GM23248 (cell line): ENCODE data around the gene TIMM50. TPM values are rescaled to one million over a fixed set of nuclear protein-coding genes. Genes with fewer than 3 reads are reported as not detected.
"Not testable (repeated sequence)": the region's sequence is repeated elsewhere in the genome, so short reads cannot be mapped to it uniquely, and the experiment has no call there.

Experiments used
- DNase-seq: peaks from one replicate; pipeline ENCODE4 v3.0.0-alpha.2; 2015
- H2AFZ ChIP-seq: fragments of 200-600 bp; sonication (generic); 2 replicates; pipeline ENCODE4 v1.6.1; 2016; ENCODE audit warnings: antibody characterized with exemption
- H3F3A ChIP-seq: fragments of 200-600 bp; sonication (generic); 2 replicates; pipeline ENCODE4 v1.6.1; 2016; ENCODE audit warnings: mild to moderate bottlenecking, antibody characterized with exemption, mixed run types; ENCODE audit not compliant: insufficient read depth
- H3K27ac ChIP-seq: fragments of 200-600 bp; sonication (generic); 2 replicates; pipeline ENCODE4 v1.5.1; 2016; ENCODE audit warnings: mild to moderate bottlenecking
- H3K27me3 ChIP-seq: fragments of 200-600 bp; sonication (generic); replicated peaks from 2 replicates; pipeline ENCODE4 v1.6.1; 2016; ENCODE audit warnings: mild to moderate bottlenecking; ENCODE audit not compliant: insufficient read depth
- H3K36me3 ChIP-seq: fragments of 200-600 bp; sonication (generic); 2 replicates; pipeline ENCODE4 v1.6.1; 2016; ENCODE audit warnings: low read depth, mild to moderate bottlenecking
- H3K4me1 ChIP-seq: fragments of 200-600 bp; sonication (generic); 2 replicates; pipeline ENCODE4 v1.6.1; 2016; ENCODE audit warnings: mild to moderate bottlenecking; ENCODE audit not compliant: insufficient read depth
- H3K4me2 ChIP-seq: fragments of 200-600 bp; sonication (generic); one replicate; pipeline ENCODE4 v1.6.1; 2016; ENCODE audit warnings: mild to moderate bottlenecking; ENCODE audit not compliant: unreplicated experiment
- H3K4me3 ChIP-seq: fragments of 200-600 bp; sonication (generic); 2 replicates; pipeline ENCODE4 v1.5.1; 2016; ENCODE audit warnings: mild to moderate bottlenecking
- H3K79me2 ChIP-seq: fragments of 200-600 bp; sonication (generic); 2 replicates; pipeline ENCODE4 v1.6.1; 2016; ENCODE audit warnings: mild to moderate bottlenecking; ENCODE audit not compliant: insufficient read depth
- H3K9ac ChIP-seq: fragments of 200-600 bp; sonication (generic); 2 replicates; pipeline ENCODE4 v1.6.1; 2016; ENCODE audit warnings: mild to moderate bottlenecking
- H3K9me2 ChIP-seq: fragments of 200-600 bp; sonication (generic); 2 replicates; pipeline ENCODE4 v1.6.1; 2016; ENCODE audit warnings: mixed run types, mild to moderate bottlenecking, moderate library complexity; ENCODE audit not compliant: insufficient read depth
- H3K9me3 ChIP-seq: fragments of 200-600 bp; sonication (generic); one replicate; pipeline ENCODE4 v1.6.1; 2017; ENCODE audit warnings: low read depth
- H4K20me1 ChIP-seq: fragments of 200-600 bp; sonication (generic); 2 replicates; pipeline ENCODE4 v1.6.0; 2016; ENCODE audit not compliant: insufficient read depth
- EZH2 ChIP-seq: fragments of 200-600 bp; sonication (generic); IDR thresholded peaks from 2 replicates; pipeline ENCODE4 v1.6.1; 2018; ENCODE audit warnings: antibody characterized with exemption, mild to moderate bottlenecking; ENCODE audit not compliant: insufficient read depth, poor library complexity, severe bottlenecking
- EZH2phosphoT487 ChIP-seq: fragments of 200-600 bp; sonication (generic); IDR thresholded peaks from 2 replicates; pipeline ENCODE4 v1.6.1; 2018; ENCODE audit warnings: antibody characterized with exemption, moderate library complexity, mild to moderate bottlenecking, low read depth; ENCODE audit not compliant: insufficient read depth
- WGBS, 2 experiments: methylation state at CpG; one replicate each; pipeline ENCODE4 v1.1.6; 2015 to 2017; ENCODE audit warnings: low lambda C conversion rate in 2 of 2, low coverage in 1 of 2; ENCODE audit errors: missing lambda C conversion rate in 2 of 2; 5-methylcytosine and 5-hydroxymethylcytosine counted together
- in situ Hi-C: fragments of 300-500 bp; cut with MboI; formaldehyde crosslinking; loops from 2 replicates; pipeline ENCODE4 v1.15.0; 2020
- polyA plus RNA-seq: library from polyadenylated mRNA; unstranded; fragments of >200 nt; fragmentation: Nextera tagmentation; extraction: Ambion mirVana; gene quantifications from 2 replicates; pipeline ENCODE4 v1.2.1, GENCODE V29; 2016
- total RNA-seq: library from RNA; depleted of rRNA; stranded (reverse); fragments of >200 nt; shearing (Covaris generic); gene quantifications from 2 replicates; pipeline ENCODE4 v1.2.3, GENCODE V29; 2014

TIMM50 gene
- total and polyA plus RNA-seq, 2 experiments from 2014 or later: 66.7 to 82.0 TPM

DNA sequence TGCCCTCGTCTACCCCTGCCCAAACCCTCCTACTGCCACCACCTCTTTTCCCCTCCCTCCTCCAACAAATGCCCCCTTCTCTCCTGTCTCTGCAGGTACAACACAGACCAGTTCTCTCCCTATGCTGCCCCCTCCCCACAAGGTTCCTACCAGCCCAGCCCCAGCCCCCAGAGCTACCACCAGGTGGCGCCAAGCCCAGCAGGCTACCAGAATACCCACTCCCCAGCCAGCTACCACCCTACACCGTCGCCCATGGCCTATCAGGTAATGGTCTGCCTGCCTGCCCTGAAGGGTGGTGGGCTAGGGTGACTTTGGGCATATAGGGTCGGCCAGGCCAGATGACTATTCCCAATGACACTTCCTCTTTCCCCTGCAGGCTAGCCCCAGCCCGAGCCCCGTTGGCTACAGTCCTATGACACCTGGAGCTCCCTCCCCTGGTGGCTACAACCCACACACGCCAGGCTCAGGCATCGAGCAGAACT, 6.5 kb upstream of the TIMM50 start:
- Histone ChIP-seq H3K4me1 (no peaks in the 10 kb centered on the region), H3K9me3 (no peaks in the 10 kb centered on the region), H3K27ac (no peak overlapping the region), H4K20me1 (no peaks in the 10 kb centered on the region), H3K27me3 (no peaks in the 10 kb centered on the region), H2AFZ (no peak overlapping the region), H3K9me2 (no peaks in the 10 kb centered on the region), H3K4me3 (no peak overlapping the region), H3K4me2 (no peak overlapping the region), H3F3A (peaks cover 10% of the 10 kb centered on the region), H3K36me3 (peaks cover 20% of the 10 kb centered on the region), H3K79me2 (no peaks in the 10 kb centered on the region), H3K9ac (no peak overlapping the region)
- TF ChIP-seq EZH2phosphoT487: no peak
- no peak for TF ChIP-seq EZH2
- in situ Hi-C loops: no loop called here
- DNase-seq: peak; percentile 49
- 53 to 59% methylated on average over 9 of the region's 9 CpGs for WGBS, 2 experiments

GRCh38 chr19:39475748-39476147, 4.9 kb upstream of the TIMM50 start:
- Histone ChIP-seq H3K36me3 (peaks cover 20% of the 10 kb centered on the region), H3K4me1 (peaks cover 4% of the 10 kb centered on the region; the same call in 1 of the 2 replicates), H4K20me1 (no peaks in the 10 kb centered on the region), H3K9ac (no peak overlapping the region), H2AFZ (no peak overlapping the region), H3K27ac (no peak overlapping the region), H3K79me2 (peaks cover 1% of the 10 kb centered on the region), H3K9me3 (no peaks in the 10 kb centered on the region), H3F3A (peaks cover 15% of the 10 kb centered on the region), H3K9me2 (no peaks in the 10 kb centered on the region), H3K4me3 (no peak overlapping the region), H3K27me3 (no peaks in the 10 kb centered on the region), H3K4me2 (no peak overlapping the region)
- TF ChIP-seq EZH2 (no peak), EZH2phosphoT487 (no peak)
- WGBS, 2 experiments: 91 to 93% methylated on average over 2 of the region's 2 CpGs
- DNase-seq: no peak
- in situ Hi-C loops: no loop called here

- H3K9me2 ChIP-seq, H4K20me1 ChIP-seq, H3K9ac ChIP-seq, H3K4me2 ChIP-seq, H3K4me3 ChIP-seq, H3K4me1 ChIP-seq, in situ Hi-C loops, H3K27me3 ChIP-seq, DNase-seq, H3K9me3 ChIP-seq: not testable (repeated sequence)
- Histone ChIP-seq H3K79me2 (peaks cover 37% of the 10 kb centered on the region), H3F3A (peaks cover 15% of the 10 kb centered on the region), H3K27ac (peak overlapping the region; percentile 64; the same call in 1 of the 2 replicates), H2AFZ (peak overlapping the region; percentile 89; the same call in 1 of the 2 replicates), H3K36me3 (peaks cover 11% of the 10 kb centered on the region; the same call in 1 of the 2 replicates)
- WGBS, 2 experiments: 77 to 86% methylated on average over 11 of the region's 11 CpGs
Observed at GRCh38 chr19:39479319-39479801, 1.3 kb upstream of the TIMM50 start.

DNA sequence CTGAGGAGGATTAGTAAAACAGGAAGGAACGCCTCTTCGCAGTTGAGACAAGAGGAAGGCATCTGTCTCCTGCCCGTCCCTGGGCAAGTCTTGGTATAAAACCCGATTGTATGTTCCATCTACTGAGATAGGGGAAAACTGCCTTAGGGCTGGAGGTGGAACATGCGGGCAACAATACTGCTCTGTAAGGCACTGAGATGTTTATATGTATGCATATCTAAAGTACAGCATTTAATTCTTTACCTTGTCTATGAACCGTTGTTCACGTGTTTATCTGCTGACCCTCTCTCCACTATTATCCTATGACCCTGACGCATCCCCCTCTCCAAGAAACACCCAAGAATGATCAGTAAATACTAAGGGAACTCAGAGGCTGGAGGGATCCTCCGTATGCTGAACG, 722 bp upstream of the TIMM50 start:
- peak overlapping the region; percentile 95 for H3K4me3 ChIP-seq
- H3K9ac ChIP-seq: peak overlapping the region; percentile 98
- DNase-seq: no peak
- peaks cover 8% of the 10 kb centered on the region for H3K4me1 ChIP-seq
- no peaks in the 10 kb centered on the region for H3K27me3 ChIP-seq
- no peaks in the 10 kb centered on the region for H3K9me2 ChIP-seq
- H3K27ac ChIP-seq: peak overlapping the region; percentile 64
- peaks cover 42% of the 10 kb centered on the region for H3K79me2 ChIP-seq
- in situ Hi-C loops: no loop called here
- no peak for TF ChIP-seq EZH2
- no peak for TF ChIP-seq EZH2phosphoT487
- H3K4me2 ChIP-seq: peak overlapping the region; percentile 91
- H4K20me1 ChIP-seq: no peaks in the 10 kb centered on the region
- 51 to 52% methylated on average over 10 of the region's 10 CpGs for WGBS, 2 experiments
- H3K36me3 ChIP-seq: peaks cover 6% of the 10 kb centered on the region; the same call in 1 of the 2 replicates
- peak overlapping the region; percentile 89 for H2AFZ ChIP-seq
- peaks cover 15% of the 10 kb centered on the region for H3F3A ChIP-seq
- H3K9me3 ChIP-seq: no peaks in the 10 kb centered on the region

- Histone ChIP-seq H3K4me3 (peak overlapping the region; percentile 95), H3K9me3 (no peaks in the 10 kb centered on the region), H3K27me3 (no peaks in the 10 kb centered on the region), H3K9ac (peak overlapping the region; percentile 98), H3K4me1 (peaks cover 8% of the 10 kb centered on the region), H3K27ac (peak overlapping the region; percentile 64), H3K4me2 (peak overlapping the region; percentile 91), H2AFZ (peak overlapping the region; percentile 89), H3F3A (peaks cover 15% of the 10 kb centered on the region), H3K79me2 (peaks cover 48% of the 10 kb centered on the region), H3K36me3 (peaks cover 2% of the 10 kb centered on the region; the same call in 1 of the 2 replicates), H3K9me2 (no peaks in the 10 kb centered on the region), H4K20me1 (no peaks in the 10 kb centered on the region)
- in situ Hi-C loops: no loop called here
- DNase-seq: peak; percentile 45
- TF ChIP-seq EZH2phosphoT487 (no peak), EZH2 (no peak)
- WGBS, 2 experiments: 0 to 1% methylated on average over 10 to 12 of the region's 12 CpGs
Observed at GRCh38 chr19:39481229-39481545, 549 bp downstream of the TIMM50 start.
